Head of caudate nucleus (tissue), 42 donors: ENCODE data around the gene ZNF689.

Experiments used
- DNase-seq, 42 donors: peaks; one replicate each; pipeline versions ENCODE4 v3.0.0 to v3.0.0-alpha.2; 2020 to 2021; ENCODE audit warnings: mixed read lengths in 7 of 42
- intact Hi-C: fragments of 100-400 bp; cut with DNase I; formaldehyde crosslinking; loops from one replicate; pipeline ENCODE4 v1.15.0; 2022

ZNF689 gene

GRCh38 chr16:30609926-30610839 lies at the start of gene ZNF689:
TSS of gene ZNF689 (minus strand) at chr16:30610389. CDS start at chr16:30610041, 348 bp downstream.
- DNase-seq: peak; percentile 91 to 99 (median 97)
- intact Hi-C loops: loop anchor here (10.0 kb wide), 1 partner anchor 45 kb away; the partner anchor contains the start of genes FBRS and PRR14

- peak in 41 of 42 donors; percentile 68 to 98 (median 86) for DNase-seq
- intact Hi-C loops: loop anchor here (1.0 to 10.0 kb wide), 5 partner anchors 9 to 266 kb away; partner anchors contain the start of genes FBXL19, PRR14 and ZNF747
These were observed 48.7 kb upstream of the ZNF689 start for GRCh38 chr16:30658731-30659506.

DNA sequence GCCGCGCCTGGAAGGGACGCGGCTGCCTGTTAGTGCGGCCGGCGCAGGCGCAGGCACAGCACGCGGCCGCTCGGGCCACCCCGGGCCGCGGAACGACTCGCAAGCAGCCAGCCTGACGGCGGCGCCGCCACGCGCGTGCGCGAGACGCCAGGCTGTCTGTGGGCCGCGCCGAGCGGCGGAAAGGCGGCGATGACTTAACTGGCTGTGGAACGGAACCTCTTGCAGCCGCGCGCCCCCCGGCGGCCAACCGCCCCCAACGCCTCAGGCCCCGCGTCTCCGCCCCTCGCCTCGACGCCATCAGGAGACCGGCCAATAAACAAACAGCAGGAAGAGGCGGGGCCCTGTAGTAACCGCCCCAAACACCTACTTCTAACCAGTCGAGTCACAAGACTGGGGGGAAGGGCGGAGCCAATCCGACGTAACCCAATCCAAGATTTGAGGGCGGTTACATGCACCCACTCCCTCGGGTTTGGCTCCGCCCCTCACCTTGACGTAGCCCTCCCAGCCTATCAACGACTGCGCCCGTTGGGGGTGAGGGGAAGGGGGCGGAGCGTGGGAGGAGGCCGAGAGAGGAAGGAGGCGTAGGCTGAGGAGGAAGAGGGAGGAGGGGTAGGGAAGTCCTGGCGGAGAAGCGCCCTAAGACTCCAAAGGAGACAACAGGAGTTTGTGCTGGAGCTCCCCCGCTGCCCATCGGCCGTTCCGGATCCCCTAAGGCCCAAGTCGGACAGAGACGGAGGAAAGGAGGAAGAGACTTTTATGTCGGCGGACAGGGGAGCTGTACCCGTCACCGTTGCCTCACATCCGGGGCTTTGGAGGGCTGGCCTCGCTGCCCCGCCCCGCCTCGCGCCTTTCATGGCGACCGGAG lies 47.9 kb upstream of the ZNF689 start, which contains the start of gene FBRS:
Gene FBRS (plus strand): TSS at position 566 of the 865 bp plus-strand sequence. CDS start 1,088 bp downstream, outside the sequence.
- peak; percentile 99 to 100 (median 100) for DNase-seq
- intact Hi-C loops: loop anchor here (1.0 to 10.0 kb wide), 5 partner anchors 8 to 267 kb away; partner anchors contain the start of genes FBXL19, PRR14 and ZNF747

GRCh38 chr16:30656974-30657865 lies 47.0 kb upstream of the ZNF689 start:
- no peak for DNase-seq
- intact Hi-C loops: loop anchor here (10.0 kb wide), 3 partner anchors 52 to 268 kb away; partner anchors contain the start of genes FBXL19 and ZNF747

- intact Hi-C loops: loop anchor here (10.0 kb wide), 3 partner anchors 52 to 268 kb away; partner anchors contain the start of genes FBXL19 and ZNF747
These were observed 46.2 kb upstream of the ZNF689 start for GRCh38 chr16:30656388-30656787.

DNA sequence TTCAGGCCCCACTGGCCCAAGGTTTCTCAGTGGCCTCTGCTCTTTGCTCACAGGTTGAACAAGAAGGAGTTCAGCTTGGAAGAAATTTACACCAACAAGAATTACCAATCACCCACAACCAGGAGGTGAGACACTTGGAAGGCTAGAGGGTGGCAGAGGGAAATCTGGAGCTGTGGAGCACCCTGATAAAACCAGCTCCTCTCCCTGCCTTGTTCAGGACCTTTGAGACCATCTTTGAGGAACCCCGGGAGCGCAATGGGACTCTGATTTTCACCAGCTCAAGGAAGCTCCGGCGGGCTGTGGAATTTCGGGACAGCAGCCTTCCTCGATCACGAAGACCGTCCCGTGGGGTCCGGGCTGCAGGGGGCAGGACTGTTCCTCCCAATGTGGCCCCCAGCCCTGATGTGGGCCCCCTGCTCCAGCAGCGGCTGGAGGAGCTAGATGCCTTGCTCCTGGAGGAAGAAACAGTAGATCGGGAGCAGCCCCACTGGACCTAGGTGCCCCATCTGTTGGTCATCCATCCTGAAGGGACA lies 45.7 kb upstream of the ZNF689 start:
- no peak for DNase-seq
- intact Hi-C loops: loop anchor here (10.0 kb wide), 3 partner anchors 51 to 269 kb away; partner anchors contain the start of genes FBXL19 and ZNF747

More at GRCh38 chr16:30656388-30656787, 46.2 kb upstream of the ZNF689 start:
- no peak for DNase-seq

DNA sequence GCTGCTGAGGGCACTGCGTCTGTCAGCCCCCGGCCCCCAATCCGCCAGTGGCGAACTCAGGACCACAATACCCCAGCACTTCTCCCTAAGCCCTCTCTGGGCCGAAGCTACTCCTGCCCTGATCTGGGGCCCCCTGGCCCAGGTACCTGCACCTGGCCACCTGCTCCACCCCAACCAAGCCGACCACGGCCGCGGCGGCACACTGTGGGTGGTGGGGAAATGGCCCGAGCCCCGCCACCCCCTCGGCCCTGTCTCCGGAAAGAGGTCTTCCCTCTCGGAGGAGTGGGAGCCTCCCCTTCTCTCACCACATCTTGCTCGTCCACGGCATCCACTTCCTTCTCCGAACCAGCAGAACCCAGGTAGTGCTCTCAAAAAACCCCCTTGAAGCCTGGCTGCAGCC lies 44.7 kb upstream of the ZNF689 start:
- DNase-seq: no peak
- intact Hi-C loops: loop anchor here (10.0 kb wide), 3 partner anchors 50 to 270 kb away; partner anchors contain the start of genes FBXL19 and ZNF747

GRCh38 chr16:30652718-30653117 lies 42.5 kb upstream of the ZNF689 start:
- intact Hi-C loops: loop anchor here (10.0 kb wide), 3 partner anchors 48 to 272 kb away; partner anchors contain the start of genes FBXL19 and ZNF747
- no peak for DNase-seq

DNA sequence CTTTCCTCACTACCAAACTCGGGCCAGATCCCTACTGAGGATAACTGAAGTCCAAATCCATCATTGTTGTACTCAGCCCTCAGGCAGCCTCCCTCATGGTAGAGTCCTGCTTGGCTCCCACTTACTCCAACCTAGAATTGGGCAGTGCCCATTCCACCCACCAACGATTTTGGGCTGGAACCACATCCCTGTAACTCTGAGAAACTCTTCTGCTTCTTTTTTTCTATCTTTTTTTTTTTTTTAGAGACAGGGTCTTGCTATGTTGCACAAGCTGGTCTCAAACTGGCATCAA lies 41.8 kb upstream of the ZNF689 start:
- intact Hi-C loops: loop anchor here (10.0 kb wide), 3 partner anchors 47 to 273 kb away; partner anchors contain the start of genes FBXL19 and ZNF747
- no peak for DNase-seq

GRCh38 chr16:30651124-30652004 lies 41.2 kb upstream of the ZNF689 start:
- peak in 40 of 42 donors; percentile 36 to 80 (median 62) for DNase-seq
- intact Hi-C loops: loop anchor here (10.0 kb wide), 3 partner anchors 47 to 273 kb away; partner anchors contain the start of genes FBXL19 and ZNF747

- DNase-seq: peak; percentile 98 to 100 (median 99)
- intact Hi-C loops: loop anchor here (1.0 to 10.0 kb wide), 4 partner anchors 8 to 274 kb away; partner anchors contain the start of genes FBRS, FBXL19 and ZNF747
These were observed 40.4 kb upstream of the ZNF689 start, which contains the start of gene PRR14 for GRCh38 chr16:30650369-30651123. TSS of gene PRR14 (plus strand) at chr16:30650960. CDS start at chr16:30651646, 686 bp downstream.

DNA sequence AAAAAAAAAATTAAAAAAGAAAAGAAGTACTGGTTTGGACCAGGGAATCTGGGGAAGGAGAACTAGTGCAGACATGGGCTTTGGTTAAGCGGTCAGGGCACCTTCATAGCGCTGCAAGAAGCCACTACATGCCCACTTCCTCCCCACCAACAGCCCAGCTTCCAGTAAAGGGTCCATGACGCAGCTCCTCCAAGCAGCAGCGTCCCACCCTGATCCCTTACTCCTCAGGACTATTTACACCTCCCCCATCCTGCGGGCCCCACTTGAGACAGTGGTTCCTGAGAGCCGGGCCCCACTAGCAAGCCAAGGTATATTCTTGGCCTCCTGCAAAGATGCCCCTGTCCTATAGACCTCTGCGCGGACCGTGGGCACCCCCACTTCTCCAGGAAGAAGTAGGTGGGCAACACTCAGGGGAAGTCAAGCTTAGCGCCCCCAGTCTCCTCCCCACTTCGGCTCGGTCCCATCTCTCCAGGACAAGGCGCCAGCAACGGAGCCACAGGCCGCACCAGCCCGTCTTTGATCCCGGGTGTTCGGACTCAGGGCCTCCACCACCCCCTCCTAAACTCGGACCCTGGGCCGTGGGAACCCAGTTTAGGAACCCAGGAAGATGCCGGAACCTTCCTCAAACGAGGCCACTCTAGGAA lies 39.7 kb upstream of the ZNF689 start:
- intact Hi-C loops: loop anchor here (1.0 to 10.0 kb wide), 4 partner anchors 8 to 275 kb away; partner anchors contain the start of genes FBRS, FBXL19 and ZNF747
- DNase-seq: peak in 3 of 42 donors; percentile 10 to 40 (median 29)

DNA sequence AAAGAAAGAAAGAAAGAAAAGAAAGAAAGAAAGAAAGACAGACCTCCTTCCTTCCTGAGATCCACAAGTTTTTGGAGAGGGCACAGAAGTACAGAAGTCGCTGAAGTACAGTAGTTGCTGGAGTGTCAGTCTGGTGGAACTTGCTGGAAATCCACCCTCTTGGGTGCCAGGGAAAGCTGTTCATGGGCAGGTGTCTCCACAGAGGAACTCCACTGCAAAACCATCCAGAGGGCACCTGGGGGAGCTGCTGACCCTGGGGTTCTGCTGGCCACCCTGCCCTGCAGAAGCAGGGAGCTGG lies 37.0 kb upstream of the ZNF689 start:
- DNase-seq: no peak
- intact Hi-C loops: no loop called here

DNA sequence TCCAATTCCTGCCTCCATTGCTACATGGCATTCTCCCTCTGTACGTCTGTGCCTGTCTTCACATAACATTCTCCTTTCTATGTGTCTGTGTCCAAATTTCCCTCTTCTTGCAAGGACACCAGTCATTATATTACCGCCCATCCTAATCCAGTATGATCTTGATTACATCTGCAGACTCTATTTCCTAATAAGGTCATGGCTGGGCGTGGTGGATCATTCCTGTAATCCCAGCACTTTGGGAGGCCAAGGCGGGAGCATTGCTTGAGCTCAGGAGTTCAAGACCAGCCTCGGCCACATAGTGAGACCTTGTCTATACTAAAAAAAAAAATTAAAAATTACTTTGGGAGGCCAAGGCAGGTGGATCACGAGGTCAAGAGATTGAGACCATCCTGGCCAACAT lies 35.5 kb upstream of the ZNF689 start:
- DNase-seq: no peak
- intact Hi-C loops: no loop called here
